Airway epithelial cell (primary cell): ENCODE results near the gene COG8. TPM values are rescaled to one million over a fixed set of nuclear protein-coding genes. Genes with fewer than 3 reads are reported as not detected.

Experiments used
- total RNA-seq: library from RNA; depleted of rRNA; stranded (reverse); fragments of >200 nt; gene quantifications from 2 replicates; pipeline ENCODE4 v1.2.3, GENCODE V29; 2015

The COG8 gene
- 27.7 and 34.0 TPM in 2 replicates for total RNA-seq

DNA sequence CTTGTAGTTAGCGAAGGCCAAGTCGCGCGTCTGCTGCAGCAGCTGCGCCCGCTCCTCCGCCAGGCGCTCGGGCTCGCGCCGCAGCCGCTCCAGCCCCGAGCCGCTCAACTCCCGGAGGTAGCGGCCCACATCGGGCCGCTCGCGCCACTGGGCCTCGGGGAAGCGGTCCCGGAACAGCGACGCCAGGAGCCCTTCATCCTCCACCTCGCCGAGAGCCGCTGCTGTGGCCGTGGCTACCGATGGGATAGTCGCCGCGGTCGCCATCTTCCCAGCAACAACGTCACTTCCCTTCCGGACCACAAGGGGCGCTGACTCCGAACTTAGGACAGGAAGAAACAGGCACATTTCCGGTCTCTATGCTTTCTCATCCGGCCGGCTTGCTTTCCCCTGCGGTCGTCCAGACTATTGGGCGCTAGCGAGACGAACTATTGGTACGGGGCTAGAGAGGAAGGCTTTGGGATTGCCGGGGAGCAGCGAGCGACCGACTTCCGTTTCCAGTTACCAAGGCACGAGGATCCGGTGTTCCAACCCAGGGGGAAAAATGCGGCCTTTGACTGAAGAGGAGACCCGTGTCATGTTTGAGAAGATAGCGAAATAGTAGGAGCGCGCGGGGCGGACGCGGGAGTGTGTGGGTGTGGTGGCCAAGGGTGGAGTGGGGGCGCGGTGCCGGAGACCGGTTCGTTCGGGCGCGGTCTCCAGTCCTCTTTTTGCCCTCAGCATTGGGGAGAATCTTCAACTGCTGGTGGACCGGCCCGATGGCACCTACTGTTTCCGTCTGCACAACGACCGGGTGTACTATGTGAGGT, at the start of gene COG8, which contains the start of gene NIP7:
Gene COG8, minus strand, starts transcription at position 276 of the 806 bp plus-strand sequence. Its CDS starts 12 bp downstream, at position 264.
Gene NIP7, plus strand, starts transcription at position 484 of the 806 bp plus-strand sequence. Its CDS starts 58 bp downstream, at position 542.

GRCh38 chr16:69351309-69352027, 12.1 kb upstream of the COG8 start, which contains the start of gene TMED6:
TSS of gene TMED6 (minus strand) at chr16:69351786. CDS start at chr16:69351753, 33 bp downstream.

GRCh38 chr16:69330286-69331109, 8.9 kb downstream of the COG8 start, which contains the start of gene PDF:
TSS of gene PDF (minus strand) at chr16:69330588. CDS start at chr16:69330570, 18 bp downstream.

DNA sequence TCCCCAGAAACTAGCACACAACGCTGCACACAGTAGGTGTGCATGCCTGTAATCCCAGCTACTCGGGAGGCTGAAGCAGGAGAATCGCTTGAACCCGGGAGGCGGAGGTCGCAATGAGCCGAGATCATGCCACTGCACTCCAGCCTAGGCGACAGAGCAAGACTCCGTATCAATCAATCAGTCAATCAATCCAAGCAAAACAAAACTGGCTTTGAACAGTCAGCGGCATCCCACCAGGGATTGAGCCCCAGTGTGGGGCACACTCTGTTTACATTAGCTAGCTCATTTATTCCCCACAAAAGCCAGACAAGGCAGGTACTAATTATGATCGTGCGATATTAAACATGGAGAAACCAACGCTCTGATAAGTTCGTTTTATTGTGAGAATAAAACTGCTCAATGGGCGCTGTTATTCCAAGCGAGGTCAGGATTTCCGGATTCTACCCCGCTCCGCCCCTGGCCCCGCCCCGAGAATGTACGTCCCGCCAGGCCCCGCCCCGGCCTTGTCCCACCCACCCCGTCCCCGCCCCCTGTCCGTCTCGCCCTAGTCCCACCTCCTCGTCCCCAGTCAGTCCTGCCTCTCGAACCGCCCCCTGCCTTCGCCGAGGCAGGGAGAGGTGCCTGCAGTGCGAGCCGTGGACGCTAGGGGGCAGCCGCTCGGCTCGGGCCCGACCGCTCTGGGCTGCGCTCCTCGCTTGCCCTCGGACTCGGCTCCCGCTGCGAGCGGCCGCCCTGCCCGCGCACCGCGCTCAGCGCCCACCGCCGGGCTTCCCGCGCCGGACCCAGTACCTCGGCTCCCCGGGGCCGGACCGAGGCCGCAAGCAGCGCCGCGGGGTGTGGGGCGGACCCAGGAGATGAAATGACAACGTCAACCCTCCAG, 28.5 kb downstream of the COG8 start, which contains the start of gene VPS4A:
Gene VPS4A, plus strand, starts transcription at position 698 of the 880 bp plus-strand sequence. Its CDS starts 162 bp downstream, at position 860.

Other genes starting within 250 kb of the COG8 start
- gene HAS3, start 233.9 kb downstream of the COG8 start, total RNA-seq = 31.9 and 34.0 TPM in 2 replicates
- 40.3 and 65.1 TPM in 2 replicates for gene CHTF8, start 207.0 kb downstream of the COG8 start, total RNA-seq
- 14.3 and 28.1 TPM in 2 replicates for gene UTP4, start 206.9 kb downstream of the COG8 start, total RNA-seq
- 12.3 and 19.0 TPM in 2 replicates for gene SNTB2, start 152.4 kb downstream of the COG8 start, total RNA-seq
- 39.7 and 43.2 TPM in 2 replicates for gene VPS4A, start 28.2 kb downstream of the COG8 start, total RNA-seq
- 21.2 and 31.2 TPM in 2 replicates for gene PDF, start 9.0 kb downstream of the COG8 start, total RNA-seq
- gene NIP7, start 208 bp upstream of the COG8 start, total RNA-seq = 24.7 and 33.1 TPM in 2 replicates
- not detected in 2 replicates for gene TMED6, start 12.2 kb upstream of the COG8 start, total RNA-seq
- 8.5 and 9.1 TPM in 2 replicates for gene TERF2, start 46.4 kb upstream of the COG8 start, total RNA-seq
- 41.3 and 64.4 TPM in 2 replicates for gene CYB5B, start 85.1 kb upstream of the COG8 start, total RNA-seq
- gene NFAT5, start 226.4 kb upstream of the COG8 start, total RNA-seq = 5.5 and 11.8 TPM in 2 replicates